GM18909 (cell line): ENCODE data around the gene NXPE4.

Experiments used
- ATAC-seq: cut with Tn5 transposase; IDR thresholded peaks from one replicate; pipeline ENCODE4 v1.9.1; 2021; ENCODE audit warnings: mild to moderate bottlenecking; ENCODE audit not compliant: unreplicated experiment, poor library complexity

The NXPE4 gene

DNA sequence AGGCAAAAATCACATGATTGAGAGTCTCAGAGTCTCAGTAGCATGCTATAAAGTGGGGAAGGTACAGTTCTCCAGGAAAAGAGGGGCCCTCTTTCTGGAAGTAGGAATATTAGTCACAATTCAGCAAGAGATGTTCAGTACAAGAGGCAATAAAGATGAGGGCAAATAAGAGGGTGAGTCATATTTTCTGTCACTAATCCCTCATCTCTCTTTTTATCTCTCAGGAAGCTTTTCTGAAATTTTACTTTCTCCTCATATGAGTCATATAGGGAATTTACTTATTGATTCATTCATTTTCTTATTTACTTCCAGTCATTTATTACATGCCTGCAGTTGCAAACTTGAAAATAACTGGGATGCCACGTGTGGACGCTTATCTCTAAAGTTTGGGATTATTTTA lies 32.5 kb downstream of the NXPE4 start:
- ATAC-seq: no peak

DNA sequence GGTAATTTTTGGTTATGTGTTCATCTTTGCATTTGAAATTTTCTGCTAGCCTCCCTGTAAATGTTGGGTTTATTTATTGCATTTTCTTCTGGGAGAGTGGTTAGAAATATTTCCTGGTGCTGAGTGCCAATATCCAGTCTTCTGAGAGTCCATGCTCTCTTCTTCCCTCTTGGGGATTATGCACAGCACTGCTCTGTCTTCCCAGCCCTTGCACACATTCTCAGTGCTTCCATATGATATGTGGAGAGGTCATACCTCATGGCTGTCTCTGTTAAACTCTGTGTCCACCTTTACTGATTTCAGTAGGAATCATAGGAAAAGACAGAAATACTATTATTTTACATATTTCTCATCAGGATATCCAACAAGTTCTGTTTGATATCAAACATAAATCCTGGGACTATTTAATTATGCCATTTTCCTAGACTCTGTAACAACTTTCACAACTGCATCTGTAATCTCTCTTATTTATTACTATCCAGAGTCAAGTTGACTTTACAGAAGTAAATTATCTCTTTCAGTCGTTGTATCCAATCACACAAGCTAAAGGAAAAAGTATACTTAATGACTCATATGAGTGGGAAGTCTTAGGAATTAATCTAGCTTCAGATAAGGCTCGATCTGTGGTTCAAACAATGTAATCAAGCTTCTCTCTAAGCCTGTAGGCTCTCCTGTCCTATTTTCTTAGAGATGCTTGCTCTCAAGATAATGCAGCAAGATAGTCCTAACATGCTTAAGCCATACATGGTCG lies 33.2 kb downstream of the NXPE4 start:
- ATAC-seq: no peak

DNA sequence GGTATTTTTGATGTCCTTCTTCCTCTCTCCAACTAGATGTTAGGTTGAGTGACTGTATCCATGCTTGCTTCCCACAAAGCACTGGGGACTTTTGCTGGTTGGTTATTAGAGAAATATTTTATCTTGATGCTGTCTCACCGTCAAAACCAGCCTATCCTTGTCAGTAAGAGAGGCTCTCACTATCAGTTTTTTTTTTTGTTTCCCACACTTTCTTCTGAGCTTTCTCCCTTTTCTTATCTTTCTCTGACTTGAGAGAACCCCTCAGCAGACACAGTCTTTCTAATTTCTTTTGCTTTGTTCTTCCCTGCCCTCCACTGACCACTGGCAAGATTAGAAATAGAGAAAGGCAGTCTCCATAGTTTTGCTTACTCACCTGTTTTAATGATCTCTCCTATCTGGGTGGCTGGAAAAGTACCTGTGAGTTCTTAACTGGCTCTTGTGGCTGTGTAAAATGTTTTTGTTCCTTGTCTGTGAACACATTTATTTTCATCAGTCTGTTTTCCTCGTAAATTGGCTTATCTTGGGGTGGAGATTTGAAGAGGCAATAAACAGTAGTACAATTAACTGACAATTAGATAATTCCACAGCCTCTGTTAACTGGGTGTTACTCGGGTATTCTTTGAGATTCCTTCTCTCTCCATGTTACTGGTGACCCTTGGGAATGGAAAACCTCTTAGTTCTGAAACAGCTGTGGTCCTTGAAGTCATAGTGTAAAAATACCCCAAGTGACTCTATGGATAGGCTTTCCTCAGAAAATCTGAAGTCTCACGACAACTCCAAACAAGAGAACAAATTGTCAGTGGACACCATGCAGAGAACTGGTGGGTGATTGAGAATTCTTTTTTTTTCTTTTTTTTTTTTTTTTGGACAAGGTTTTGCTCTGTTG lies 35.9 kb downstream of the NXPE4 start, which contains the start of gene NXPE1:
Gene NXPE1, minus strand, starts transcription at position 457 of the 886 bp plus-strand sequence. CDS start 8,680 bp downstream, outside the sequence.
- no peak for ATAC-seq

DNA sequence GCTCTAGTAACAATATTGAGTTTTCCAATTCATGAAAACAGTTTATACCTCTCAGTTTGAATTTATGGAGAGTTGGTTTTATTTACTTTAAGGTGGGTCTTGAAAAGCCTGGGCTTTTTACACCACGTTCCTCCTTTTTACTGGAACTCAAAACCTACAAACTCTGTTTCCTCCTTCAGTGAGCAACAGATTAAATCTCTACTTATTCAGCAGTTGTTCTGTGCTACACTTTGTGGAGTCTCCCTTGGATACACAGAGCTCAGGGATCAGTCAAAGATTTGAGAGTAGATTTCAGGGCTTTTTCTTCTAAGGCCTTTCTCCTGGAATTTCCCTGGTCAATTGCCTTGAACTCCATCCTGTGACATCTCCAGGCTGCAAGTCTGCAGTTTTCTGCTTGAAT lies 39.5 kb downstream of the NXPE4 start:
- ATAC-seq: no peak

DNA sequence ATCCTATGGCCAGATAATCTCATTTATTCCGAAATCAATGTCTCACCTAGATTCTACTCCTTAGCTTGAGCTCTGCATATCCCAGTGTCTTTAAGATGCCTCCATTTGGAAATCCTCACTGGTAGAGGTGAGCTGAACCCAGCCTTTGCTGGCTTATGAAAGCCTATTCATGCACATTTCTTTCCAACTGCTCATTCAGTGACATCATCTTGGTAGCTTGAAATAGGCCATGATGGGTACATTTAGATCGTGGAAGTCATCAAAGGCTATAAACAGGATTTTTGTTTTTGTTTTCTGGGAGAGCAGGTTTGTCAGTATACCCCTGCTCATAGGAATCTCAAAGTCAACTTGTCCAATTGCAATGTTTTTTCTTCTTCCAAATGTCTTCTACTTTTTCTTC lies 41.9 kb downstream of the NXPE4 start:
- no peak for ATAC-seq

DNA sequence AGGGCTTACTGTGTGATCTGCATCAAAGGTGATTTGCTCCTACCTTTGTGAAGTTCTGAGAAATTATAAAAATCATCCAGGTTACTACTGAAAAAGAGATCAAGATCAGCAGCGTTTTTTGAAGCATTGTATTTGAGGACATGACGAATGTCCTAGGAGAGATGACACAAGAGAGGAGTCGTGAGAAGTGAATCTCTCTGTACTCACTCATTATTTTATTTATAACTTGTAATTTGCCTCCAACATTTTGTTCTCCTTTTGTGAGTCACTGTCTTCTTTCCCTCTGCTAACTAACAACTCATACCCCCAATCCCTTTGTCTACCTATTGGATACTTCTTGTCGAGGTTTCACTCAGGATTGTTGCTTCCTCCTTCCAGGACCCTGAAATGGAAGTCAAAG lies 44.5 kb downstream of the NXPE4 start:
- no peak for ATAC-seq

DNA sequence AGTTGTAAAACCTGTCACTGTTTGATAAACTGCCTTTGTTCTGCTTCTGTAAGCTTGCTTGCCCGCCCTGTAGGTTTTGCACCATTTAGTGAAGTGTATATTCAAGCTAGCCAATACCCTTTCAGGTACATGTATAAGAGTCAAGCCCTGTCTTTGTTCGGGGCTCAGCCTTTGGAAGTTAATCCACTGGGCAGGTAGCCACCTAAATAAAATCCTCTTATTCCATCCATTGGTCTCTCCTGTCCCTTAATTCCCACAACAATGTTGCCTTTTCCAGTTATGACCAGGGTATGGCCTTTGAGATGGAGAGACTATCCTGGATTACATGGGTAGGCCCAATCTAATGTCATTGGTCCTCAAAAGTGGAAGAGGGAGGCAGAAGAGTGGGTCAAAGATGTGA lies 69.9 kb downstream of the NXPE4 start:
- ATAC-seq: no peak

DNA sequence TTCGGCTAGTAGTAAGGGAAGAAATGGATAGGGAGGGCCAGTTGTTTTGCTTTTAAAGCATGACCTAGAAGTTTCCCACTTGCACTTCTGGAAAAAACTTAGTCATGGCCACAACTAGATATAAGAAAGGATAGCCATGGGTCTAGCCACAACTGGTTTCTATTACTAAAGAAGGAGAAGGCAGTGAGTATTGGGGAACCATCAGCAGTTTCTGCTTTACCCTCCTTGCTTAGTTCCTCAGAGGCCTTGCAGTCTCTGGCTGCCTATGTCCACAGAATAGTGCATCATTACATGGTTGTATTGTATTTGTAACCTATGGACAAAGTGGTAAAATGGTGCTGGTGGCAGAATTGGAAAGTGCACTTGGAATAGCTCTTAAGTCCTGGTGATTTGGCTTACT lies 71.5 kb downstream of the NXPE4 start:
- ATAC-seq: no peak

DNA sequence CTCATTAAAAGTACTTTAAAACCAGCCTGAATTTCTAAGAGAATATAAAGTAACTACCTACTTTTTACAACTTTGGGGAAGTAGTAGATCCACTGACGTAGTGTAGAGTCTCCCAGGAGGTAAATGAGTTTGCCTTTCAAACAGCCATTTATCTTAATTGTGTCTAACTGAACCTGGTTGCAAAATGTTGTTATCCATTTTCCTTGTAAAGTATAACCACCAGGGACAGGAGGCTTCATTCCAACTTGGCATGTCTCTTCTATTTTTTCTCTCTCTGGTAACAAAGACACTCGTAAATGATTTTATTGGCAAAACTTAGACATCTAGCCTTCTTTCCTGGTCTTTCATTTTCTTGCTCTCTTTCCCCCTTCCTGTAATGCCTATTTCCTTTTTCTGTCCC lies 72.8 kb downstream of the NXPE4 start:
- no peak for ATAC-seq
